Prostate gland (tissue), 2 donors: Measurements from ENCODE around the gene FIBP. TPM values are rescaled to one million over a fixed set of nuclear protein-coding genes. Genes with fewer than 3 reads are reported as not detected.

Experiments used
- DNase-seq: peaks from one replicate; pipeline ENCODE4 v3.0.0-alpha.2; 2019; ENCODE audit warnings: low spot score
- H3K27ac ChIP-seq, 2 donors: fragments of 200-600 bp; sonication (generic); 2 replicates each; pipeline ENCODE4 v1.5.1; 2017 to 2019
- H3K27me3 ChIP-seq: fragments of 200-600 bp; sonication (generic); replicated peaks from 2 replicates; pipeline ENCODE4 v1.5.1; 2019; ENCODE audit not compliant: insufficient read depth
- H3K36me3 ChIP-seq, 2 donors: fragments of 200-600 bp; sonication (generic); 1 replicate in 1 of 2; 2 replicates in 1 of 2; pipeline versions ENCODE4 v1.5.1 to v1.8.1; 2017 to 2019
- H3K4me1 ChIP-seq: fragments of 200-600 bp; sonication (generic); replicated peaks from 2 replicates; pipeline ENCODE4 v1.5.1; 2019
- H3K4me3 ChIP-seq, 2 donors: fragments of 200-600 bp; sonication (generic); 2 replicates each; pipeline ENCODE4 v1.5.1; 2017 to 2019
- H3K9me3 ChIP-seq: fragments of 200-600 bp; sonication (generic); 2 replicates; pipeline ENCODE4 v1.5.1; 2017
- POLR2A ChIP-seq: fragments of 450-650 bp; IDR thresholded peaks from one replicate; pipeline ENCODE4 v1.6.1; 2016; ENCODE audit warnings: antibody characterized with exemption, mild to moderate bottlenecking
- POLR2AphosphoS5 ChIP-seq: sonication (generic); formaldehyde crosslinking; IDR thresholded peaks from one replicate; pipeline ENCODE4 v1.6.1; 2017; ENCODE audit warnings: antibody characterized with exemption
- WGBS: methylation state at CpG from one replicate; pipeline ENCODE4 v1.1.5; 2018; 5-methylcytosine and 5-hydroxymethylcytosine counted together
- intact Hi-C: fragments of 100-400 bp; cut with DNase I; formaldehyde crosslinking; loops from one replicate; pipeline ENCODE4 v1.14.2; 2022
- total RNA-seq, 2 donors: library from RNA; depleted of rRNA; stranded (reverse); fragments of >200 nt; gene quantifications; one replicate each; pipeline ENCODE4 v1.1.0, GENCODE V29; 2016
- TF ChIP-seq, protein P1 (sequence below), 4 experiments: fragments of 200-600 bp in 2 of 4; fragments of 450-650 bp in 2 of 4; sonication (generic) in 2 of 4; IDR thresholded peaks; 1 replicate in 3 of 4; 2 replicates in 1 of 4; pipeline ENCODE4 v1.5.1; 2016 to 2019; ENCODE audit warnings: antibody characterized with exemption in 4 of 4, mild to moderate bottlenecking in 2 of 4, moderate library complexity in 2 of 4

The FIBP gene
- total RNA-seq, 2 donors from 2014 or later, result 87.7 to 151 TPM

DNA sequence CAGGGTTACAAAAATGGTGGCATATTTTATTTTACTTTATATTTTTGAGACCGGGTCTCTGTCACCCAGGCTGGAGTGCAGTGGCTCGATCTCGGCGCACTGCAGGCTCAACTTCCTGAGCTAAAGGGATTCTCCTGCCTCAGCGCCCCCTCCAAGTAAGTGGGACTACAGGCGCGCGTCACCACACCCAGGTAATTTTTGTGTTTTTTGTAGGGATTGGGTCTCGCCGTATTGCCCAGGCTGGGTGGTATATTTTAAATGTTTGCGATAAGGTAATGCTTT is 12.6 kb upstream of the FIBP start:
- DNase-seq, result no peak
- H3K27ac ChIP-seq, result peak overlapping the region; percentile 9 to 32
- no peaks in the 10 kb centered on the region for H3K27me3 ChIP-seq
- peak overlapping the region in 1 of 2 donors; percentile 45 for H3K4me3 ChIP-seq
- 72% methylated on average over 11 of the region's 11 CpGs for WGBS
- H3K4me1 ChIP-seq, result no peaks in the 10 kb centered on the region
- TF ChIP-seq POLR2AphosphoS5 (no peak), POLR2A (no peak)
- TF ChIP-seq, protein P1, sequence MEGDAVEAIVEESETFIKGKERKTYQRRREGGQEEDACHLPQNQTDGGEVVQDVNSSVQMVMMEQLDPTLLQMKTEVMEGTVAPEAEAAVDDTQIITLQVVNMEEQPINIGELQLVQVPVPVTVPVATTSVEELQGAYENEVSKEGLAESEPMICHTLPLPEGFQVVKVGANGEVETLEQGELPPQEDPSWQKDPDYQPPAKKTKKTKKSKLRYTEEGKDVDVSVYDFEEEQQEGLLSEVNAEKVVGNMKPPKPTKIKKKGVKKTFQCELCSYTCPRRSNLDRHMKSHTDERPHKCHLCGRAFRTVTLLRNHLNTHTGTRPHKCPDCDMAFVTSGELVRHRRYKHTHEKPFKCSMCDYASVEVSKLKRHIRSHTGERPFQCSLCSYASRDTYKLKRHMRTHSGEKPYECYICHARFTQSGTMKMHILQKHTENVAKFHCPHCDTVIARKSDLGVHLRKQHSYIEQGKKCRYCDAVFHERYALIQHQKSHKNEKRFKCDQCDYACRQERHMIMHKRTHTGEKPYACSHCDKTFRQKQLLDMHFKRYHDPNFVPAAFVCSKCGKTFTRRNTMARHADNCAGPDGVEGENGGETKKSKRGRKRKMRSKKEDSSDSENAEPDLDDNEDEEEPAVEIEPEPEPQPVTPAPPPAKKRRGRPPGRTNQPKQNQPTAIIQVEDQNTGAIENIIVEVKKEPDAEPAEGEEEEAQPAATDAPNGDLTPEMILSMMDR (IDR thresholded peaks at IDR 0.05), result no peak
- no peaks in the 10 kb centered on the region for H3K9me3 ChIP-seq
- intact Hi-C loops, result no loop called here
- no peaks in the 10 kb centered on the region for H3K36me3 ChIP-seq

DNA sequence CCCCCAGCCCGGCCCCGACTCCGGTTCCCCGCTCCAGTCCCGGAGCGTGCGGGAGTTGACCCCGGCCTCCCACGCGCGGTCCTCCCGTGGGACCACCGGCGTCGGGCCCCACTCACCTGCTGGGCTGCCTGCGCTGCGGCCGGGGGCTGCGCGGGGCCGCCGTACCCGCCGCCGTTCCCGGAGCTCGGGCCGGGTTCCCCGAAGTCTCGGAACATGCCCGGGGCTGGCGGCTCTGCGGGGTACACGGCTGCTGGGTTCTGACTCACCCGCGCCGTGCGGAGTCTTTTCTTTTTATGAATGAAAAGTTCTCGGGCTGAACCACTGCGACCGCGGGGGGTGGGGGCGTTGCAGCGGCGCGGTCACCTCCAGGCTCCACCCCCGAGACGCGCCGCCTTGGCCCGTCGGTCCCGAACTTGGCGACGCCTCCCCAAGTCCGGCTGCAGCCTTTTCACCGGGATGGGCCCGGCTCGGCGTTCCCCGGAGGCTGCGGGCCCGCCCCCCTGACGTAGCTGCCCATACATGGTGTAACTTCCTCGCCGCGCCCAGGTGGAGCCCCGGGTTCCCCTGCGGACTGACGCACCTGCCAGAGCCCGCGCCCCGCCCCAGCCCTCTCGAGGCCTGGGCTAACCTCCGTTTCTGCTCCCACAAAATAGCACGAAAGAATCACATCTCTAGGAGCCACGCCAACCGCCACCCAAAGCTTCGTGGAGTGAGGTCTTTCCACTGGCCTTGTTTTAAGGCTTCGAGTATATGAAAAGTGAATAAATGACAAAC is 12.0 kb upstream of the FIBP start, which contains the start of gene FOSL1:
TSS of gene FOSL1 (minus strand) at position 264 of the 774 bp plus-strand sequence. CDS start at position 215, 49 bp downstream.
- WGBS, result 2% methylated on average over 70 of the region's 80 CpGs
- peak; percentile 86 for TF ChIP-seq POLR2A
- TF ChIP-seq, protein P1 (IDR thresholded peaks at IDR 0.05), result no peak
- TF ChIP-seq POLR2AphosphoS5, result peak; percentile 88
- H3K4me3 ChIP-seq, result peak within 1 kb of the TSS; percentile 43 to 45
- H3K27ac ChIP-seq, result peak within 1 kb of the TSS; percentile 32 to 53
- no peaks in the 10 kb centered on the region for H3K9me3 ChIP-seq
- DNase-seq, result peak; percentile 90
- no peaks in the 10 kb centered on the region for H3K4me1 ChIP-seq
- no peaks in the 10 kb centered on the region for H3K36me3 ChIP-seq
- intact Hi-C loops, result no loop called here
- no peaks in the 10 kb centered on the region for H3K27me3 ChIP-seq

DNA sequence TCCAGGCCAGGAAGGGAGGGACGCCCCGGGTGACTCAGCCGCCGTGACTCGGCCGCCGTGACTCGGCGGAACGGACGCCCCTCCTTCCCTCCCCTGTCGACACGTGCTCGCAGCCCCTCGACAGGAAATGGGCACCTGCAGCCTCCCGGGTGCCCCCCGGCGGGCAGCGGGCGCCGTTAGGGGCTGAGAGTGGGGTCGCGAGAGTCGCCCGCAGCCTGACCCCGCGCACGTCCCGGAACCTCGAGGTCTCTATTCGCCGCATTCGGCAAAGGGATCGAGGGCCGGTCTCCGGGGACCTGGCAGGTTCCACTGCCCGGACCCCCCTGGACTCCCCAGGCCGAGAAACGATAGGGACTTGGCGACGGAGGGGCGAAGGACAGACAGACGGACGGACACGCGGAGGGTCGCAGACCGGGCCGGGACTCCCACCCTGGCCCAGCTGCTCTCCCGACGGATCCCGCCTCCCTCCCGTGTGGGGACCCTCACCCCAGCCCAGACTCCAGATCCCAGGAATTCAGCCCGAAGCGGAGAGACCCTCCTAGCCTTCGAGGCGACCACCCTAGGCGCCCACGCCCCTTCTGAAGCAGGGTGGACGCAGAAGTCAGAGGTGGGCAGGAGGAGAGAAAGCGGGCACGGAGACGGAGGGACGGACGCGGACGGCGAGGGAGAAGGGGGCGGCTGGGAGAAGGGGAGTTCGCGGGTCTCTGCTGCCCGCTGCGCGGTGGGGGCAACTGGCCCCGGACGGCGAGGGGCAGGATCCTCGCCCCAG is 11.3 kb upstream of the FIBP start:
- TF ChIP-seq POLR2AphosphoS5 (no peak), POLR2A (peak; percentile 40)
- 2% methylated on average over 55 of the region's 78 CpGs for WGBS
- H3K4me3 ChIP-seq, result peak overlapping the region; percentile 43 to 45
- no peaks in the 10 kb centered on the region for H3K4me1 ChIP-seq
- H3K36me3 ChIP-seq, result no peaks in the 10 kb centered on the region
- intact Hi-C loops, result no loop called here
- H3K27ac ChIP-seq, result peak overlapping the region; percentile 32 to 53
- H3K9me3 ChIP-seq, result no peaks in the 10 kb centered on the region
- no peaks in the 10 kb centered on the region for H3K27me3 ChIP-seq
- no peak for DNase-seq

DNA sequence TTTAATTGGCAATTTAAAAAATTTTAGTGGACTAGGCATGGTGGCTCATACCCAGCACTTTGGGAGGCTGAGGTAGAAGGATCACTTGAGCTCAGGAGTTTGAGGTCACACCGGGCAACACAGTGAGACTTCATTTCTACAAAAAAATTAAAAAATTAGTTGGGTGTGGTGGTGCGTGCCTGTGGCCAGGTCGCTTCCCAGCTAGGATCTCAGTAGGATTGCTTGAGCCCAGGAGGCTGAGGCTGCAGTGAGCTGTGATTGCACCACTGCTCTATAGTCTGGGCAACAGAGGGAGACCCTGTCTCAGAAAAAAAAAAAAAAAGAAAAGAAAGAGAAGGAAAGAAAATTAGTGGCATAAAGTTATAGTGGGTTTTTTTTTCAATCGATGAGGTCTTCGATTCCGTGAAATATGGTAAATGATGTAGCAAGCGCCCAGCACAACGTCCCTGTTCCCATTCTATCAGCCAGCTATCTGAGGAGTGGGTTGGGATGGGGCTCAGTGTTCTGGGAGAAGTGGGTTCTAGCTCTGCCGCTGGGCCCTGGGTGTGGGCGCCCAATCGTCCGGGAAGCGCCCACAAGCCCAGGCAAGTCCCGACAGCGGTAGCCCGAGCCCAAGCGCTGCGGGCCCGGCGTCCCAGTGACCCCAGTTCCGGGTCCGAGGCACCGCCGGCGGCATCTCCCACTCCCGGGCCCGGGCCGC is 10.5 kb upstream of the FIBP start:
- WGBS, result 36% methylated on average over 17 of the region's 28 CpGs
- no peaks in the 10 kb centered on the region for H3K4me1 ChIP-seq
- TF ChIP-seq POLR2AphosphoS5, result no peak
- TF ChIP-seq POLR2A, result no peak
- TF ChIP-seq, protein P1 (IDR thresholded peaks at IDR 0.05), result no peak
- H3K36me3 ChIP-seq, result no peaks in the 10 kb centered on the region
- no peak for DNase-seq
- H3K4me3 ChIP-seq, result peak overlapping the region; percentile 43 to 45
- no peaks in the 10 kb centered on the region for H3K27me3 ChIP-seq
- H3K9me3 ChIP-seq, result no peaks in the 10 kb centered on the region
- no peak overlapping the region for H3K27ac ChIP-seq
- intact Hi-C loops, result no loop called here

DNA sequence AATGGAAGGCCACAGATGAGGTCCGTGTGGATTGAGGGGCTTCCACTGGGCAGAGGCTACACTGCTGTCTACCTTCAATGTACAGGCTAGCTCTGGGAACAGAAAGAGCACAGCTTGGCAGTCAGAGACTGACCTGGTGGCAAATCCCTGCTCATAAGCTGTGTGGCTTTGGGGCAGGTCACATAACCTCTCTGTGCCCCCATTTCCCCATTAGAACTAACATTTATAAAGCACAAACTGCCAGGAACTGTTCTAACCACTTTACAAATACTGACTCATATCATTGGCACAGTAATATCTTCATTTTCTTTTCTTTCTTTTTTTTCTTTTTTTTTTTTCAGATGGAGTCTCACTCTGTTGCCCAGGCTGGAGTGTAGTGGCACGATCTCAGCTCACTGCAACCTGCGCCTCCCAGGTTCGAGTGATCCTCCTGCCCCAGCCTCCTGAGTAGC is 8.8 kb upstream of the FIBP start:
- H3K27ac ChIP-seq, result no peak overlapping the region
- no peak for DNase-seq
- H3K4me3 ChIP-seq, result no peak overlapping the region
- intact Hi-C loops, result no loop called here
- no peak for TF ChIP-seq POLR2A
- TF ChIP-seq, protein P1 (IDR thresholded peaks at IDR 0.05), result no peak
- H3K27me3 ChIP-seq, result no peaks in the 10 kb centered on the region
- WGBS, result 88% methylated on average over 4 of the region's 4 CpGs
- no peaks in the 10 kb centered on the region for H3K36me3 ChIP-seq
- H3K4me1 ChIP-seq, result no peaks in the 10 kb centered on the region
- H3K9me3 ChIP-seq, result no peaks in the 10 kb centered on the region
